Measurements from ENCODE around the gene OPRPN. TPM values are rescaled to one million over a fixed set of nuclear protein-coding genes. Genes with fewer than 3 reads are reported as not detected.

OPRPN gene
- total and polyA plus RNA-seq, 2 of the 8 experiments (the other 6 are each of a cell fraction or from before 2014, with no cell fraction given) = not detected

DNA sequence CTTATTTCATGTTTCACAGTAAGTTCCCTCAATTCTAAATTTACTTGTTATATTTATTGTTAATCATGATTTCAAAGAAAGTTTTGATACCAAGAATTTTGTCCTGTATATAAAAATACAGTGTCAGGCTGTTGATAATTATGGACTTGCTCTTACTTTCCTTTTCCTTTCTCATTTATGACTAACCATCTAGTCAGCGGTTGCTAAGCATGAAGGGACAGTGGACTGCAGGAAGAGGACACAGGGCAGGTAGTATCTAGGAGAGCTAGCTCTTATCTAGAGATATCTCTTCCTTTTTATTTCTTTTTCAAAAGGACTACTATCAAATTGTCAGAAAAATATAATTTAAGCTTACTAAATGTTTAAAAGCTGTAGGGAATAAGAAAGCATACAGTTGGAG, 1.6 kb downstream of the OPRPN start:
- 91% methylated on average over 1 of the region's 1 CpG; no CpG with 5 or more reads in 1 of the 2 experiments for WGBS, 2 experiments (ENCODE audit: extremely low coverage in 1 of 2, insufficient coverage in 1 of 2, insufficient read length in 1 of 2, insufficient replicate concordance in 2 of 2, low coverage in 1 of 2, low lambda C conversion rate in 2 of 2, missing lambda C conversion rate in 1 of 2)
- ChIA-PET CTCF (ENCODE audit: partially characterized antibody) (no interaction called here), POLR2A (ENCODE audit: partially characterized antibody) (no interaction called here)
- no peak overlapping the region for H2BK20ac ChIP-seq (ENCODE audit: low read length)
- FAIRE-seq (no peak), DNase-seq (ENCODE audit: low read depth in 1 of 2, low spot score in 2 of 2) (no peak)
- H3K79me2 ChIP-seq (ENCODE audit: control insufficient read depth in 1 of 2, insufficient read depth in 2 of 2, low read length in 2 of 2) = no peaks in the 10 kb centered on the region
- no peaks in the 10 kb centered on the region for H3K9me3 ChIP-seq (ENCODE audit: insufficient read depth in 2 of 2, low read depth in 1 of 2, low read length in 1 of 2)
- no peak overlapping the region for H2BK5ac ChIP-seq (ENCODE audit: low read depth, low read length)
- H4K20me1 ChIP-seq (replicated peaks in 1 of 2; ENCODE audit: control insufficient read depth in 1 of 2, insufficient read depth in 2 of 2, low read length in 2 of 2) = no peaks in the 10 kb centered on the region
- no peak overlapping the region for H3K23ac ChIP-seq (ENCODE audit: insufficient read length)
- no peak overlapping the region for H3K27ac ChIP-seq (ENCODE audit: low read depth, low read length)
- no peak overlapping the region for H3K4ac ChIP-seq (replicated peaks; ENCODE audit: insufficient read length, low read depth, low read length)
- H4K8ac ChIP-seq (ENCODE audit: extremely low read depth, insufficient read depth, low read length) = no peak overlapping the region
- no peak overlapping the region for H3K18ac ChIP-seq (ENCODE audit: extremely low read depth, low read length)
- no peak overlapping the region for H2BK120ac ChIP-seq (replicated peaks; ENCODE audit: low read depth, low read length)
- no peaks in the 10 kb centered on the region for H3K23me2 ChIP-seq (ENCODE audit: low read depth, low read length)
- H2BK12ac ChIP-seq (ENCODE audit: low read depth, low read length) = no peak overlapping the region
- H2AK5ac ChIP-seq (ENCODE audit: low read depth, low read length) = no peak overlapping the region
- H3K4me2 ChIP-seq (ENCODE audit: insufficient read depth in 1 of 2, low read depth in 2 of 2, low read length in 2 of 2) = no peak overlapping the region
- no peaks in the 10 kb centered on the region for H3K4me1 ChIP-seq (replicated peaks in 1 of 4; ENCODE audit: control insufficient read depth in 3 of 4, insufficient read depth in 4 of 4, low read length in 3 of 4)
- no peak overlapping the region for H4K91ac ChIP-seq (replicated peaks; ENCODE audit: insufficient read length, low read length)
- no peak overlapping the region for H3K14ac ChIP-seq (ENCODE audit: insufficient read length)
- H3K4me3 ChIP-seq (ENCODE audit: extremely low read depth in 1 of 4, insufficient read depth in 2 of 4, low read depth in 3 of 4, low read length in 4 of 4) = no peak overlapping the region
- no peaks in the 10 kb centered on the region for H3K36me3 ChIP-seq (ENCODE audit: control insufficient read depth in 2 of 4, insufficient read depth in 4 of 4, low read length in 3 of 4)
- no peak for TF ChIP-seq RAD21 (IDR thresholded peaks at IDR 0.05 in 1 of 2, conservative IDR thresholded peaks at IDR 0.05 in 1 of 2; ENCODE audit: low read depth in 2 of 2, low read length in 2 of 2)
- no peak overlapping the region for H2AFZ ChIP-seq (ENCODE audit: low read length)
- H3K9ac ChIP-seq (replicated peaks in 1 of 4; ENCODE audit: extremely low read depth in 1 of 4, low read depth in 3 of 4, low read length in 3 of 4) = no peak overlapping the region
- no peak overlapping the region for H2BK15ac ChIP-seq (ENCODE audit: low read length)
- H3K56ac ChIP-seq (replicated peaks; ENCODE audit: insufficient read length, low read depth, low read length) = no peak overlapping the region
- H3K27me3 ChIP-seq (replicated peaks in 1 of 4; ENCODE audit: control insufficient read depth in 3 of 4, extremely low read depth in 1 of 4, insufficient read depth in 3 of 4, low read length in 3 of 4) = no peaks in the 10 kb centered on the region
- H4K5ac ChIP-seq (ENCODE audit: insufficient read length, low read depth, low read length) = no peak overlapping the region
- no peaks in the 10 kb centered on the region for H3K79me1 ChIP-seq (ENCODE audit: low read depth, low read length)
